Right forelimb (tissue), 1 donor: ENCODE data around the gene HOXC9.
"Not testable (repeated sequence)": the region's sequence is repeated elsewhere in the genome, so short reads cannot be mapped to it uniquely, and the experiment has no call there.

Experiments
- DNase-seq: peaks from one replicate; pipeline ENCODE4 v3.0.0-alpha.2; 2018

Gene HOXC9

DNA sequence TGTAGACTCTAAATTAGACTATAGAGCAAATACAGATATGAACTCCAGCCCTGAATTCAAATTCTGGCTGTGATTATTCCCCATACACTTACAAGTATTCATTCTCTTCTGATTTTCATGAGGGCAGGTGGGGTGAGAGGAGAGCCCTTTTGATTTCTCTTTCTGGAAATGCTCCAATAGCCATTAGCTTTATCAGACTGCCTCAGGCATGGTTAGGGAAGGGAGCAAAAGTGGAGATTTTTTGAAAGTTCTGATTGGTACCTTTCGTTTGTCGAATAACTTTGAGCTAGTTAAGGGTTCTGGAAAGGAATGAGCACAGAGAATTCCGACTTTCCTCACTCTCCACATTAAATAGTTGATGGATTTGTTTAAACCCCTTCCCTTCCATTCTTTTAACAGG is 40.7 kb downstream of the HOXC9 start:
- DNase-seq, result no peak

DNA sequence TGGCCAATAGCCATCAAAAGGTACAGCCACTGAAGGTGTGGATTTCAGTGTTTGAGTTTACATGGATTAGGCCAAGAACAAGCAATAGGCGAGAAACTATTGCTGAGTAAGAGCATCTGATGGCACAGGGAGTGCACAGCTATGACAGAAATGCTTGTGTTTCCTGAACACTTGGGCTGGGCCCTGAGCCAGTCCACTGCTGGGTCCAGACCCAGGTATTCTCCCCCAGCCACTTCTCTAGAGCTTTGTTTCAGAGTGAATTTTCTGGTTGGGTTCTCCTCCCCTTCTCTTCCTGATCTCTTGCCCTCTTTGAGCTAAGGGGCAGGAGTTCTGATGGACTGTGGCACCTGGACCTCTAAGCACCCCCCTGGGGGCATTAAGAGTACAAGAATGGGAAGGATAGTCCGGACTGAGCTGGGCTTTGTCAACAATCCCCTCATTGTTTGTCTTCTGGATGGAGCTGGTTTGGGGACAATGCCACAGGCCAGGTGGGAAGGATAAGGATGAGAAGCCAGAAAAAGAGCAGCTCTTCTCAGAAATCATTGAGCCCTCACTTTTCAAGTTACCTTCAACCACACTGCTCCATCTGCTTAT is 41.2 kb downstream of the HOXC9 start:
- no peak for DNase-seq

GRCh38 chr12:54042033-54042432 is 42.1 kb downstream of the HOXC9 start:
- not testable (repeated sequence) for DNase-seq

DNA sequence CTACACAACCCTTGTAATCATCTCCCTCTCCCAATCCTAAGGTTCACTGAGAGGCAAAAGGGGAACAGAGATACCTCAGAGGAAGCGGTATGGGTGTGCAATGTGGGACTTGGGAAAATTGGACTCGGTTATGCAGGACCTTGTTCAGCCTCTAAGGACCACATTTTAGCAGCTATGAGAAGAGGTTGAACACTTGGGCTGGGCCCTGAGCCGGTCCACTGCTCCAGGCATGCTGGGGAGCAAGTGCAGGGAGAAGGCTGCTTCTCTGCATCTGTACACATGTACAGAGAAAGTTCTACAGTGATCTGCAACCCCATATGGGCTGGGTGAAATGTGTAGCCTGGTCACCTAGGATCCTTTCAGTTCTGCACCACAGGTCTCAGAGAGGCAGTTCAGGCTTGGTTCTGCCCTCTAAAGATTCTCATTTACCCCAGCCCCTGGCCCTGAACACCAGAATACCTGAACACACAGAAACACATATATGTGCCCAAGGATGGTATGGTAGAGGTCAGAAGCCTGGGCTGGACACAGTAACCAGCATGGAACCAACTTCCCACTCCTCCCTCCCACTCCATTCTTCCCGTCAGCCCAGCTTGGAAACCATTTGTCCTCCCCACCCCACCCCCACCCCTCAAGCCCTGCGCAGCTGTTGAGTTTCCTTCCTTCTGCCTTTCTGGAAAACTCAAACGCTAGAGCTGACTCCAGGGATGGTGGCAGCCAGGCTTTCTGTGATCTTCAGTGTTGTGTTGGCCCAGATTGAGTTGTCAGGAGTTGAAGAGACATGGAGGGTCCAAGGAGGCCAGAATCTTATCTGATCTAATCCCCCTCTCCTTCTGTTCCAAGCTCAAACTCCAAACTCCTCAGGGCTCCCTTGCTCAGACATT is 43.3 kb downstream of the HOXC9 start:
- peak; percentile 47 for DNase-seq

- no peak for DNase-seq
These were observed 44.6 kb downstream of the HOXC9 start for GRCh38 chr12:54044425-54045103.

DNA sequence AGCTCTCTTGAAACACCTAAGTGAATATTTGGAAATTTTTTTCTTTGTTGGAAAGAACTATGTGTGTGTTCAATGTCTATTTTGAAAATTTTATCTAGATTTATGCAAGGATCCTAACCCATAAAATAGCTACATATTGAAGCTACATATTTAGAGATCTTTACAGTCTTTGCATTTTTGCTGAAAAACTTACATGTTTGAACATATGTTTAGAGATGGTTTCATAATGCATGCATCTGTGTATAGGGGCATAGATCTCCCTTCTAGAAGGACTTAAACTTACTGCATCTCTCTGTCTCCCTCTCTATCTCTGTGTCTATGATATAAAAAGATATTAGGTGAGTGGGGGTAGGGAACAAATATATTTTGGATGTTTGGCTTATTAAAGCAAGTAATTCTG is 45.4 kb downstream of the HOXC9 start:
- DNase-seq, result no peak

- DNase-seq, result no peak
These were observed 46.0 kb downstream of the HOXC9 start for GRCh38 chr12:54045868-54046521.

DNA sequence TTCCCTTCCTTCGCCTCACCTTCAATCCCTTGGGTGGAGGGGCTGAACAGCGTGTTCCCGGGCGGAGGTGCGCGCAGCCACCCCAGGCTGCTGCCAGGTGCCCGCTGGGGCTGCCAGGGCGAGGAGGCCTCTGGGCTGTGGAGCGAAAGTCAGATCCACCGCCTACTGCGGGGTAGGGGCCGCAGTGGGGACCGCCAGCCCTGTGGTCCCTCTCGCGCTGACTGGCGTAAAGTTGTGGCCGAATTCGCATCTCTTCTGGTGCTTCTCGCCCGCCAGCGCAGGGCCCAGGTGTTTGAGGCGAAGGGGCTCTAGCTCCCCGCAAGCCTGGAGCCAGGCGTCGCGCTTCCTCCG is 46.8 kb downstream of the HOXC9 start:
- DNase-seq, result no peak

DNA sequence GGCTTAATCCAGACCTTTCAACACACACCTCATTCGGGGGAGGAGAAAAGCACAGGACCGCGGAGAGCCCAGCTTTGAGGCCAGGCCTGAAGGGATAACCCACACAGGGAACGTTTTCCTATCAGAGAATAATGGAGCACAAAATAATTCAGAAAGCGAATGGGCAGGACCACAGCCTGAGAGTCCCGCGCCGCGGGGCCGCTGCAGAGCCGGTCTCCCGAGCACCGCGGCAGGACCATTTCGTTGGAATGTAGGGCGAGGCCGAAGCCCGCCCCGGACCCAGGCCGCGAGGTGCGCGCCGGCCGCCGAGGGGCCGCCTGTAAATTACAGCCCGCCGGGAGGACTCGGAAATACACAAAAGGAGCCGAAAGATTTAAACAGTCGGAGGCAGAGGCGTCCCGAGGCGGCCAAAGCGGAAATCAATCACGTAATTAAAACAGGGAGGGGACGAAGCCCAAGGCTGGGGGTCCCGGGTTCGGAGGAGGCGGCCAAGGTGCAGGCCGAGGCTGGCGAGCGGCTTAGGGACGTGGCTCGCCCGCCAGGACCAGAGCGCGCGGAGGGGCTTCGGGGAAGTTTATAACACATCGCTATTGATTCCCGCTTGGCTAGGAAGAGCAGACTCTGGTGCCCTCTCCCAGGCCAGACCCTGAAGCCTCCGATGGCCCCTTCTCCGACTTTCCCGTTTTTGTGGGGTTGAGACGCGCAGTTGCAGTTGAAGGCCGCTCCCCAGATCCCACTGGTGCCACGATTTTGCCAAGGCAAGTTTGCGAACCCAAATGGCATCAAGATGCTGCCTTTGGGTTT is 47.4 kb downstream of the HOXC9 start:
- peak; percentile 42 for DNase-seq

GRCh38 chr12:54047964-54048303 is 48.0 kb downstream of the HOXC9 start:
- DNase-seq, result peak; percentile 38

GRCh38 chr12:54048406-54049093 is 48.6 kb downstream of the HOXC9 start:
- DNase-seq, result peak; percentile 46

GRCh38 chr12:54049108-54049507 is 49.1 kb downstream of the HOXC9 start:
- DNase-seq, result no peak

- no peak for DNase-seq
These were observed 50.5 kb downstream of the HOXC9 start for GRCh38 chr12:54050482-54050810.

DNA sequence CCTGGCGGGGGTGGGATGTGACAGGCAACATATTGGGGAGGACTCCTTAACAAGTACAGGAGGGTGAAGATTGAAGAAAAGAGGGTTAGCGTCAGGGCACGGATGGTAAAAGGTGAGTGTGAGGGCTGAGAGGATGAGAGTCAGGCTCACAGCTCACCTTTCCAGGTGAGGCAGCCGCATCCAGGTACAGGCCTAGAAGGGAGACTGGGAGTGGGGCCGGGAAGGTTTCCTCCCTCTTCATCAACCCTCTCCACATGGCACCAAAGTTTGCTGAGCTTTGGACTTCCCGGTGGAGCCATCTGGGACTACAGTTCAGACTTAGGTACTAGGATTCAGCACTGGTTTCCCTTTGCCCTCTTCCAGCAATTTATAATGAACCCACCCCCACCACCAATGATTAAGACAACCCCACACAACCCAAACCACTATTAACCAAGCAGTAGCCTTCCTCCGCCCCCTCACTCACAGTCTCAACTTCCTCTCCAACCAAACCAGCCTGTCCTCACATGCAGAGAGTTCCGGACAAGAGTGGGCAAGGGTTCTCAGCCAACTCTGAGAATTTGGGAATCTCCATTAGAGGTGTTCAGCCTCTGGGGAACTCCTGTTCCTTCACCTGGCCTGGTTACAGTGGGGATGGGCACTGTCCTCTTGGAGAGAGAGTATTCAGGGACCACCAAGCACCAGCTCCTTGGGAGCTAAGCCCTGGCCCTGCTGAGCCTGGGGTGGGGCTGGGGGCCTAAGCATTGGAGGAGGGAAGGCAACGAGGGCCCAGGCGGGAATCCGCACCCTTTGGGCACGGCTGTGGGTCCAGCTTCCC is 51.3 kb downstream of the HOXC9 start:
- DNase-seq, result peak; percentile 45

DNA sequence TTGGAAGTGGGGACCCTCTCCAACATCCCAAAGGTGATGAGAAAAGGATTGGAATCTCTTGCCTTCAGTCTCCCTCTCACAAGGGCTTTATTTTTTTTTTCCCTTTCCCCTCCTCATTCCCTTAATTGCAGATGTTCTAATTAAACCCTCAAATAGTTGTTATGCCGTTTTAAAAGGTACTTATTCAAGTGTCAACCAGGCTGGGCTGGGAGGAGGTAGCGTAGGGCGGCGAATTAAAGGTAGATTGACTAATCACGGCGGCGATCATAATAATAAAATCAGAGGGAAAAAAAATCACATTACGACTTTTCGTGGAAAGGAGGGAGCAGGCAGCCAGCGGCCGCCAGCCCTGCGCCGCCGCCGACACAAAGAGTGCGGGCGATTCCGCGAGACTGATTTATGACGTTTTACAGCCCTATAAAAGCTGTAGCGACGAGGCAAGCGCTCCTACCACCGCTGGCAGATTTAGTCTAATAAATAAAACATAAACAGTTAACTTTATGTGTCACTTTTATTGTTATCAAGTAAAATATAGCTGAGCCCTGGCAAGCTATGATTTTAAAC is 52.0 kb downstream of the HOXC9 start:
- DNase-seq, result peak; percentile 38

- DNase-seq, result peak; percentile 45
These were observed 52.6 kb downstream of the HOXC9 start for GRCh38 chr12:54052438-54053002.
